Hematopoietic multipotent progenitor cell (in vitro differentiated cells): ENCODE data around the gene ZNF215. TPM values are rescaled to one million over a fixed set of nuclear protein-coding genes. Genes with fewer than 3 reads are reported as not detected.
"Not testable (repeated sequence)": the region's sequence is repeated elsewhere in the genome, so short reads cannot be mapped to it uniquely, and the experiment has no call there.

Source experiments
- DNase-seq, 3 donors: peaks; one replicate each; pipeline ENCODE4 v3.0.0-alpha.2; 2011 to 2015; ENCODE audit warnings: low read depth in 2 of 3, low spot score in 2 of 3
- total RNA-seq: library from RNA; depleted of rRNA; stranded (reverse); fragments of >200 nt; gene quantifications from one replicate; pipeline ENCODE4 v1.2.3, GENCODE V29; 2012

ZNF215 gene
- total RNA-seq, 1 donor: 2.7 TPM

- no peak for DNase-seq
These were observed 5.0 kb downstream of the ZNF215 start for GRCh38 chr11:6931146-6931713.

- no peak for DNase-seq
These were observed 5.9 kb downstream of the ZNF215 start for GRCh38 chr11:6932145-6932544.

- DNase-seq: no peak
These were observed 15.7 kb downstream of the ZNF215 start for GRCh38 chr11:6941970-6942369.

GRCh38 chr11:6943131-6943530, 16.9 kb downstream of the ZNF215 start:
- no peak for DNase-seq

GRCh38 chr11:6954248-6954647, 28.0 kb downstream of the ZNF215 start:
- not testable (repeated sequence) for DNase-seq

GRCh38 chr11:6962141-6962540, 35.9 kb downstream of the ZNF215 start:
- DNase-seq: no peak

- DNase-seq: no peak
These were observed 36.4 kb downstream of the ZNF215 start for GRCh38 chr11:6962673-6963072.

GRCh38 chr11:6968816-6969215, 42.6 kb downstream of the ZNF215 start:
- DNase-seq: no peak

- not testable (repeated sequence) for DNase-seq
These were observed 43.6 kb downstream of the ZNF215 start for GRCh38 chr11:6969854-6970253.

GRCh38 chr11:6979365-6979764, 53.1 kb downstream of the ZNF215 start:
- DNase-seq: no peak

GRCh38 chr11:6986487-6986886, 60.3 kb downstream of the ZNF215 start:
- no peak for DNase-seq

GRCh38 chr11:6988506-6988905, 62.3 kb downstream of the ZNF215 start:
- DNase-seq: no peak

- no peak for DNase-seq
These were observed 65.0 kb downstream of the ZNF215 start for GRCh38 chr11:6991227-6991626.

GRCh38 chr11:6992026-6992425, 65.8 kb downstream of the ZNF215 start:
- DNase-seq: no peak

GRCh38 chr11:6992457-6993417, 66.5 kb downstream of the ZNF215 start:
- no peak for DNase-seq

- no peak for DNase-seq
These were observed 69.5 kb downstream of the ZNF215 start for GRCh38 chr11:6995703-6996102.

GRCh38 chr11:7004482-7004881, 78.3 kb downstream of the ZNF215 start:
- no peak for DNase-seq

Other genes with a start within 250 kb of the ZNF215 start
- gene MRPL17, start 243.1 kb upstream of the ZNF215 start, total RNA-seq: 16.2 TPM
- 1.6 TPM for gene OR2AG2, start 154.4 kb upstream of the ZNF215 start, total RNA-seq
- under 0.01 TPM for gene OR2AG1, start 143.4 kb upstream of the ZNF215 start, total RNA-seq
- 2.4 TPM for gene OR6A2, start 126.7 kb upstream of the ZNF215 start, total RNA-seq
- not detected for gene OR10A5, start 80.7 kb upstream of the ZNF215 start, total RNA-seq
- gene OR10A2, start 63.4 kb upstream of the ZNF215 start, total RNA-seq: under 0.01 TPM
- gene OR10A4, start 49.8 kb upstream of the ZNF215 start, total RNA-seq: not detected
- gene OR2D2, start 33.9 kb upstream of the ZNF215 start, total RNA-seq: 2.4 TPM
- gene OR2D3, start 5.4 kb upstream of the ZNF215 start, total RNA-seq: not detected
- 1.3 TPM for gene ZNF214, start 93.9 kb downstream of the ZNF215 start, total RNA-seq
- gene NLRP14, start 94.1 kb downstream of the ZNF215 start, total RNA-seq: under 0.01 TPM
- gene RBMXL2, start 162.6 kb downstream of the ZNF215 start, total RNA-seq: under 0.01 TPM